Lung (tissue), 12 donors: ENCODE data around the gene LRRC8D. TPM values are rescaled to one million over a fixed set of nuclear protein-coding genes. Genes with fewer than 3 reads are reported as not detected.

Experiments
- ATAC-seq: fragments of 200-7000 bp; cut with Tn5 transposase; one replicate; pipeline ENCODE4 v1.9.1; 2020; ENCODE audit warnings: moderate number of reproducible peaks; ENCODE audit not compliant: insufficient read depth, low FRiP score
- DNase-seq, 3 donors: peaks; one replicate each; pipeline ENCODE4 v3.0.0-alpha.2; 2013 to 2017
- H3K27ac ChIP-seq, 2 donors: one replicate each; pipeline ENCODE4 v1.5.1; 2013; ENCODE audit warnings: mild to moderate bottlenecking in 2 of 2, moderate library complexity in 2 of 2, control low read depth in 1 of 2, inconsistent platforms in 1 of 2, low read depth in 1 of 2, low read length in 1 of 2
- H3K27me3 ChIP-seq, 3 donors: one replicate each; pipeline ENCODE4 v1.5.1; 2013; ENCODE audit warnings: low read length in 2 of 3; ENCODE audit not compliant: control insufficient read depth in 3 of 3, insufficient read depth in 3 of 3
- H3K36me3 ChIP-seq, 4 donors: one replicate each; pipeline ENCODE4 v1.5.1; 2013; ENCODE audit warnings: low read length in 4 of 4, mild to moderate bottlenecking in 1 of 4, moderate library complexity in 1 of 4; ENCODE audit not compliant: control insufficient read depth in 4 of 4, insufficient read depth in 4 of 4
- H3K4me1 ChIP-seq, 5 donors: one replicate each; pipeline ENCODE4 v1.5.1; 2013; ENCODE audit warnings: low read length in 5 of 5, mild to moderate bottlenecking in 2 of 5, moderate library complexity in 1 of 5; ENCODE audit not compliant: control insufficient read depth in 5 of 5, insufficient read depth in 5 of 5
- H3K4me3 ChIP-seq: one replicate; pipeline ENCODE4 v1.5.1; 2013; ENCODE audit warnings: mild to moderate bottlenecking, control low read depth, moderate library complexity
- H3K9ac ChIP-seq, 2 donors: one replicate each; pipeline ENCODE4 v1.5.1; 2013; ENCODE audit warnings: low read length in 2 of 2, control low read depth in 1 of 2; ENCODE audit not compliant: insufficient read depth in 1 of 2
- H3K9me3 ChIP-seq, 4 donors: one replicate each; pipeline ENCODE4 v1.5.1; 2013; ENCODE audit warnings: low read length in 3 of 4, mild to moderate bottlenecking in 1 of 4, moderate library complexity in 1 of 4; ENCODE audit not compliant: control insufficient read depth in 4 of 4, insufficient read depth in 3 of 4
- CTCF ChIP-seq: IDR thresholded peaks from 2 replicates; pipeline ENCODE4 v1.5.1; 2012; ENCODE audit warnings: mild to moderate bottlenecking; ENCODE audit errors: control extremely low read depth, extremely low read depth
- WGBS, 2 donors: extraction: QIAGEN DNeasy Blood & Tissue Kit; methylation state at CpG; one replicate each; pipeline ENCODE4 v1.1.7; 2013; 5-methylcytosine and 5-hydroxymethylcytosine counted together
- polyA plus RNA-seq, 2 donors: library from polyadenylated mRNA; stranded (reverse); fragments of 200-250 nt; gene quantifications; one replicate each; pipeline ENCODE4 v1.2.1, GENCODE V29; 2013
- total RNA-seq, 2 donors: library from RNA; depleted of rRNA in 1 of 2; stranded (reverse); fragments of >200 nt in 1 of 2; gene quantifications; one replicate each; pipeline ENCODE4 v1.2.1, GENCODE V29; 2014 to 2021
- donor health status: control.
- donor health status: control.
- donor health status: Bipolar disorder and iron deficiency.
- donor health status: healthy.
- donor health status: DM: yes; HTN: yes; CAD: no.

The LRRC8D gene
- total and polyA plus RNA-seq, 4 donors = 5.1 to 24.2 (median 11.3) TPM

GRCh38 chr1:89931964-89932363 lies 111.1 kb downstream of the LRRC8D start:
- no peak for TF ChIP-seq CTCF
- H3K4me3 ChIP-seq = no peak overlapping the region
- peaks cover 0 to 2% (median 0%) of the 10 kb centered on the region in 4 donors for H3K9me3 ChIP-seq
- DNase-seq (no peak), ATAC-seq (no peak)
- H3K4me1 ChIP-seq = peaks cover 0 to 15% (median 0%) of the 10 kb centered on the region in 5 donors
- no peak overlapping the region for H3K9ac ChIP-seq
- H3K27me3 ChIP-seq = no peaks in the 10 kb centered on the region
- H3K27ac ChIP-seq = no peak overlapping the region
- peaks cover 3 to 21% (median 8%) of the 10 kb centered on the region in 4 donors for H3K36me3 ChIP-seq
- 90 to 92% methylated on average over 4 of the region's 4 CpGs for WGBS, 2 donors

- H3K4me1 ChIP-seq = peaks cover 0 to 15% (median 0%) of the 10 kb centered on the region in 5 donors
- no peaks in the 10 kb centered on the region for H3K27me3 ChIP-seq
- no peak for DNase-seq
- no peak for ATAC-seq
- no peak overlapping the region for H3K27ac ChIP-seq
- H3K36me3 ChIP-seq = peaks cover 3 to 21% (median 8%) of the 10 kb centered on the region in 4 donors
- H3K9me3 ChIP-seq = peaks cover 0 to 2% (median 0%) of the 10 kb centered on the region in 4 donors
- WGBS, 2 donors = 95 to 96% methylated on average over 6 of the region's 6 CpGs
- TF ChIP-seq CTCF = no peak
- H3K9ac ChIP-seq = no peak overlapping the region
- no peak overlapping the region for H3K4me3 ChIP-seq
Measured at GRCh38 chr1:89932598-89933364, 111.9 kb downstream of the LRRC8D start.

- Histone ChIP-seq H3K27me3 (no peaks in the 10 kb centered on the region), H3K36me3 (peaks cover 3 to 26% (median 8%) of the 10 kb centered on the region in 4 donors), H3K9me3 (peaks cover 0 to 2% (median 0%) of the 10 kb centered on the region in 4 donors), H3K9ac (no peak overlapping the region), H3K4me1 (peaks cover 0 to 22% (median 0%) of the 10 kb centered on the region in 5 donors), H3K27ac (no peak overlapping the region), H3K4me3 (no peak overlapping the region)
- DNase-seq = peak; percentile 34 to 52 (median 37)
- WGBS, 2 donors = 79 to 90% methylated on average over 11 of the region's 11 CpGs
- TF ChIP-seq CTCF = no peak
- ATAC-seq = no peak
Measured at GRCh38 chr1:89934461-89934860, 113.6 kb downstream of the LRRC8D start.
